ENCODE data around the gene DOCK9. TPM values are rescaled to one million over a fixed set of nuclear protein-coding genes. Genes with fewer than 3 reads are reported as not detected.

The DOCK9 gene
- total RNA-seq, 1 donor from 2014 or later: 24.1 TPM

DNA sequence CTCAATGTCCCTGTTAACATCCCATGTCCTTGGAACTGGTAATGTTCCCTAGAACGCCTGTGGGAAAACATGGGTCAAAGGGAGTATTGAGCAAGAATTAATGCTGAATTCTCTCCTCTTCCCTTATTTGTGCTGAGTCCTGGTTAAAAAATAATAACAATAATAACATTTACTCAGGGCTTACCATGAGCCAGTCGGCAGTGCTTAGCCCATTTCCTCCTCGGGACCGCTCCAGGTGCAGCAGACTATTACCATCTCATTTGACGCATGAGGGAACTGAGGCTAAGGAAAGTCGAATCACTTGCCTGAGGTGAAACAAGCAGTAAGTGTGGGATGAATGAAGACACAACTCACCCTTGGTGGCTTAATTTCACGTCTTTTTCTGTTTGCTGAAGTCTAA, 191.8 kb downstream of the DOCK9 start:
- Mint-ChIP-seq H3K27ac (ENCODE audit: unreplicated experiment) (no peak overlapping the region), H3K9me3 (ENCODE audit: unreplicated experiment) (no peaks in the 10 kb centered on the region), H3K4me1 (ENCODE audit: unreplicated experiment) (peaks cover 3% of the 10 kb centered on the region), H3K27me3 (ENCODE audit: unreplicated experiment) (peaks cover 33% of the 10 kb centered on the region), H3K4me3 (ENCODE audit: unreplicated experiment) (no peak overlapping the region), H3K36me3 (ENCODE audit: unreplicated experiment) (no peaks in the 10 kb centered on the region)
- no peak for DNase-seq (ENCODE audit: extremely low spot score, unreplicated experiment)
- TF ChIP-seq, protein P1, sequence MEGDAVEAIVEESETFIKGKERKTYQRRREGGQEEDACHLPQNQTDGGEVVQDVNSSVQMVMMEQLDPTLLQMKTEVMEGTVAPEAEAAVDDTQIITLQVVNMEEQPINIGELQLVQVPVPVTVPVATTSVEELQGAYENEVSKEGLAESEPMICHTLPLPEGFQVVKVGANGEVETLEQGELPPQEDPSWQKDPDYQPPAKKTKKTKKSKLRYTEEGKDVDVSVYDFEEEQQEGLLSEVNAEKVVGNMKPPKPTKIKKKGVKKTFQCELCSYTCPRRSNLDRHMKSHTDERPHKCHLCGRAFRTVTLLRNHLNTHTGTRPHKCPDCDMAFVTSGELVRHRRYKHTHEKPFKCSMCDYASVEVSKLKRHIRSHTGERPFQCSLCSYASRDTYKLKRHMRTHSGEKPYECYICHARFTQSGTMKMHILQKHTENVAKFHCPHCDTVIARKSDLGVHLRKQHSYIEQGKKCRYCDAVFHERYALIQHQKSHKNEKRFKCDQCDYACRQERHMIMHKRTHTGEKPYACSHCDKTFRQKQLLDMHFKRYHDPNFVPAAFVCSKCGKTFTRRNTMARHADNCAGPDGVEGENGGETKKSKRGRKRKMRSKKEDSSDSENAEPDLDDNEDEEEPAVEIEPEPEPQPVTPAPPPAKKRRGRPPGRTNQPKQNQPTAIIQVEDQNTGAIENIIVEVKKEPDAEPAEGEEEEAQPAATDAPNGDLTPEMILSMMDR (IDR thresholded peaks at IDR 0.05): no peak

DNA sequence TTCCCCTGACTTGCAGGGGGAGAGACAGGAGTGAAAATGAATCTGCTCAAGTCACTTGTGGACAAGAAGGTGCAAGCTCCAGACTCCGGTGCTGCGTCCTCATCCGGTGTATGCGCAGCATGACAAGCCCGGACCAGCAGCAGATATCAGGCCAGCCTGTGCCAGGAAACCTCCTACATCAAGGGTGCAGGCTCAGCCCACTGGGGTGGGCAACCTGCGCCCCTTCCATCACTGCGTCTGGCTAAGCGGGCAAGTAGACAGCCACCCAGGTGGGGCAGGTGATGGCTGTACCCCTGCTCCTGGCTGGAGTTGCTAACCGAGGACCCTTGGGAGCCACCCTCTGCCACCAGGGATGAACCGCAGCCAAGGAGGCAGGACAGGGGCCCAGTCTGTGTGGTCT, 192.5 kb downstream of the DOCK9 start:
- Mint-ChIP-seq H3K27ac (ENCODE audit: unreplicated experiment) (no peak overlapping the region), H3K36me3 (ENCODE audit: unreplicated experiment) (no peaks in the 10 kb centered on the region), H3K4me1 (ENCODE audit: unreplicated experiment) (peaks cover 3% of the 10 kb centered on the region), H3K9me3 (ENCODE audit: unreplicated experiment) (no peaks in the 10 kb centered on the region), H3K27me3 (ENCODE audit: unreplicated experiment) (peaks cover 37% of the 10 kb centered on the region), H3K4me3 (ENCODE audit: unreplicated experiment) (no peak overlapping the region)
- TF ChIP-seq, protein P1 (IDR thresholded peaks at IDR 0.05): no peak
- no peak for DNase-seq (ENCODE audit: extremely low spot score, unreplicated experiment)

DNA sequence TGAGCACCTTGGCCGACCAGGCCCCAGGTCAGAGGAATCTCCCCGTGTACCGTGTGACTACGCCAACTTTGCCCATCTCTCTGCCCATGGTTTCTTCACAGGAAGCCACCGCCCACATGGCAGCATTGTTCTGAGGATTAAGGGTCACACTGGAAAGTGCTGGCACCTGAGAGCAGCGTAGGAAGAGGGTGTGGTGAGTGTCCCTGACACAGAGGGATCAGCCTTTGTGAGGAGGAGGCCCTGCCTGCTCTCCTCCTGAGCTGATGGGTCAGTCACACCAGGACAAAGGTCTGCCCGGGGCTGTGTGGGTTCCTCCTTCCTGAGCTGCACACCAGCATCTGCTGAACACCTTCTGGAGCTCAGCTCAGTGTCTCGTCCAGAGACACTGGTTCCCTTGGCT, 193.2 kb downstream of the DOCK9 start:
- no peak overlapping the region for H3K4me3 Mint-ChIP-seq (ENCODE audit: unreplicated experiment)
- no peaks in the 10 kb centered on the region for H3K36me3 Mint-ChIP-seq (ENCODE audit: unreplicated experiment)
- DNase-seq (ENCODE audit: extremely low spot score, unreplicated experiment): no peak
- peaks cover 3% of the 10 kb centered on the region for H3K4me1 Mint-ChIP-seq (ENCODE audit: unreplicated experiment)
- H3K27ac Mint-ChIP-seq (ENCODE audit: unreplicated experiment): no peak overlapping the region
- H3K9me3 Mint-ChIP-seq (ENCODE audit: unreplicated experiment): no peaks in the 10 kb centered on the region
- TF ChIP-seq, protein P1 (IDR thresholded peaks at IDR 0.05): no peak
- H3K27me3 Mint-ChIP-seq (ENCODE audit: unreplicated experiment): peaks cover 37% of the 10 kb centered on the region

DNA sequence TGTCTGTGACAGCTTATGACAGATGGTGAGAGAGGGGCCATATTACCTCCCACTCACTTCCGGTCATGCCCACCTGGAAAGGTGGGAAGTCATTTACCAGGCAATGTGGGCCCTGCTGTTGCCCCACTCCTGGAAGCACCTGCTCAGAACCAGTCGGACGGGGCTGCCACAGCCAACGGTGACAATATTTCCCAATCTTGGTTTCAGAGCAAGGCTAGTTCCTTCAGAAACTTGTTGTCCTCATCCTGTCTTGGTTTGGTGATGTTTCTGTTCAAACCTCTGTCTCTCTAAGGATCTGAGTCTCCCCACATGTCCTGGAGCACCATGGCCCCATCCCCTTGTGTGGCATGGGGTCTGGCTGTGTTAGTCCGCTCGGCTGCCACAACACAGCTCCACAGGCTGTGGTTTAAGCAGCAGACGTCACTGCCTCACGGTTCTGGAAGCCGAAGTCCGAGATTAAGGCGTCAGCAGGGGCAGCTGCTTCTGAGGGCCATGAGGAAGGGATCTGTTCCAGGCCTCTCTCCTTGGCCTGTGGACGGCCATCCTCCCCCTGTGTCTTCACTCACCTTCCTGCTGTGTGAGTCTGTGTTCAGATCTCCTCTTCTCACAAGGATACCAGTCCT, 193.9 kb downstream of the DOCK9 start:
- DNase-seq (ENCODE audit: extremely low spot score, unreplicated experiment): no peak
- TF ChIP-seq, protein P1 (IDR thresholded peaks at IDR 0.05): no peak
- Mint-ChIP-seq H3K4me3 (ENCODE audit: unreplicated experiment) (no peak overlapping the region), H3K9me3 (ENCODE audit: unreplicated experiment) (no peaks in the 10 kb centered on the region), H3K4me1 (ENCODE audit: unreplicated experiment) (peaks cover 2% of the 10 kb centered on the region), H3K27ac (ENCODE audit: unreplicated experiment) (no peak overlapping the region), H3K36me3 (ENCODE audit: unreplicated experiment) (no peaks in the 10 kb centered on the region), H3K27me3 (ENCODE audit: unreplicated experiment) (peaks cover 37% of the 10 kb centered on the region)

DNA sequence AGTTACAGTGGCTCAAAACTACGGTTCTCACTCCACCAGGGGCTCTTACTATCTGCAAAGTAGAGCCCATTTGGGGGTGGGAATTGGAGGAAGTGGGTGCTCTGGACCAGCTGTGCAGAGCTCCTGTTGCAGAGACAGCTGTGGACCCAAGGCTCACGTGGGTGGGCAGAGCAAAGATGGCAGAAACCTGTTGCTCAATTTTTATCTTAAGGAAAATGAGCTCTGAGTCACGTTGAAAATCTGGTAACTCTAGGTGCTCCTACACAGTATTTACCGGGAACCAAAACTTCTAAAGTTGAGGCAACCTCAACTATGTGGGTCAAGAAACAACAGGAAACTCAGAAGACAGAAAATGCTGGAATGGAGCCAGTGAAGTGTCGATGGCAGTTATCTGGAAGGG, 195.2 kb downstream of the DOCK9 start:
- no peaks in the 10 kb centered on the region for H3K36me3 Mint-ChIP-seq (ENCODE audit: unreplicated experiment)
- DNase-seq (ENCODE audit: extremely low spot score, unreplicated experiment): no peak

More for the DNA sequence above, 195.2 kb downstream of the DOCK9 start:
- Mint-ChIP-seq H3K4me1 (ENCODE audit: unreplicated experiment) (no peaks in the 10 kb centered on the region), H3K9me3 (ENCODE audit: unreplicated experiment) (no peaks in the 10 kb centered on the region), H3K4me3 (ENCODE audit: unreplicated experiment) (no peak overlapping the region), H3K27me3 (ENCODE audit: unreplicated experiment) (peaks cover 28% of the 10 kb centered on the region), H3K27ac (ENCODE audit: unreplicated experiment) (no peak overlapping the region)
- TF ChIP-seq, protein P1 (IDR thresholded peaks at IDR 0.05): no peak
